ENCODE results near the gene PPP4R2. TPM values are rescaled to one million over a fixed set of nuclear protein-coding genes. Genes with fewer than 3 reads are reported as not detected.

PPP4R2 gene
- total RNA-seq, 4 donors from 2014 or later, result 21.3 to 136 (median 62.3) TPM

- TF ChIP-seq CTCF (IDR thresholded peaks at IDR 0.05), result no peak
- Histone ChIP-seq H3K36me3 (no peaks in the 10 kb centered on the region), H3K27ac (no peak overlapping the region), H3K9me3 (no peaks in the 10 kb centered on the region), H3K4me3 (no peak overlapping the region), H3K27me3 (no peaks in the 10 kb centered on the region), H3K4me1 (peaks cover 0 to 4% of the 10 kb centered on the region in 2 donors)
- DNase-seq, result no peak
- intact Hi-C loops (cut with DNase I; ENCODE audit: low total_unique reads), result no loop called here
These were observed 34.9 kb upstream of the PPP4R2 start for GRCh38 chr3:72961752-72962151.

- Histone ChIP-seq H3K36me3 (no peaks in the 10 kb centered on the region), H3K4me1 (peaks cover 0 to 4% of the 10 kb centered on the region in 2 donors), H3K4me3 (no peak overlapping the region), H3K9me3 (no peaks in the 10 kb centered on the region), H3K27me3 (no peaks in the 10 kb centered on the region), H3K27ac (no peak overlapping the region)
- DNase-seq, result no peak
- intact Hi-C loops (cut with DNase I; ENCODE audit: low total_unique reads), result no loop called here
- TF ChIP-seq CTCF (IDR thresholded peaks at IDR 0.05) (no peak), POLR2A (IDR thresholded peaks at IDR 0.05) (no peak)
These were observed 34.3 kb upstream of the PPP4R2 start for GRCh38 chr3:72962317-72962716.

GRCh38 chr3:72964633-72965032 lies 32.0 kb upstream of the PPP4R2 start:
- Histone ChIP-seq H3K4me1 (peaks cover 0 to 4% of the 10 kb centered on the region in 2 donors), H3K9me3 (no peaks in the 10 kb centered on the region), H3K27me3 (no peaks in the 10 kb centered on the region), H3K27ac (no peak overlapping the region), H3K4me3 (no peak overlapping the region), H3K36me3 (no peaks in the 10 kb centered on the region)
- DNase-seq, result no peak
- TF ChIP-seq POLR2A (IDR thresholded peaks at IDR 0.05) (no peak), CTCF (IDR thresholded peaks at IDR 0.05) (no peak)
- intact Hi-C loops (cut with DNase I; ENCODE audit: low total_unique reads), result no loop called here

GRCh38 chr3:72968266-72968664 lies 28.3 kb upstream of the PPP4R2 start:
- no peak overlapping the region for H3K27ac ChIP-seq
- H3K4me1 ChIP-seq, result no peaks in the 10 kb centered on the region
- no peak for DNase-seq
- H3K27me3 ChIP-seq, result no peaks in the 10 kb centered on the region
- H3K4me3 ChIP-seq, result no peak overlapping the region
- no peak for TF ChIP-seq CTCF (IDR thresholded peaks at IDR 0.05)
- no peak for TF ChIP-seq POLR2A (IDR thresholded peaks at IDR 0.05)
- no peaks in the 10 kb centered on the region for H3K36me3 ChIP-seq
- intact Hi-C loops (cut with DNase I; ENCODE audit: low total_unique reads), result no loop called here
- no peaks in the 10 kb centered on the region for H3K9me3 ChIP-seq

GRCh38 chr3:72969766-72970165 lies 26.8 kb upstream of the PPP4R2 start:
- DNase-seq, result no peak
- TF ChIP-seq CTCF (IDR thresholded peaks at IDR 0.05), result no peak
- TF ChIP-seq POLR2A (IDR thresholded peaks at IDR 0.05), result no peak
- Histone ChIP-seq H3K36me3 (no peaks in the 10 kb centered on the region), H3K27me3 (no peaks in the 10 kb centered on the region), H3K27ac (no peak overlapping the region), H3K4me3 (no peak overlapping the region), H3K9me3 (no peaks in the 10 kb centered on the region), H3K4me1 (no peaks in the 10 kb centered on the region)
- intact Hi-C loops (cut with DNase I; ENCODE audit: low total_unique reads), result no loop called here
